SK-N-SH treated with all-trans-retinoic acid at 6 μM for 48 hours (cell line): ENCODE results near the gene CDR2L.

Source experiments
- ATAC-seq: fragments of 200-7000 bp; cut with Tn5 transposase; 3 replicates; pipeline ENCODE4 v1.9.1; 2020; ENCODE audit warnings: mild to moderate bottlenecking, moderate library complexity
- ARNTL ChIP-seq: fragments of 450-650 bp; formaldehyde crosslinking; IDR thresholded peaks from 2 replicates; pipeline ENCODE4 v1.5.0; 2020; ENCODE audit warnings: low read depth, mild to moderate bottlenecking, moderate library complexity, borderline replicate concordance
- CREB5 ChIP-seq: fragments of 250-450 bp; sonication (Bioruptor Pico); IDR thresholded peaks from 2 replicates; pipeline ENCODE4 v1.5.1; 2020; ENCODE audit warnings: low read depth, mild to moderate bottlenecking, moderate library complexity
- CSDC2 ChIP-seq: fragments of 250-450 bp; sonication (Bioruptor Pico); IDR thresholded peaks from 2 replicates; pipeline ENCODE4 v1.5.0; 2020; ENCODE audit warnings: mild to moderate bottlenecking, moderate library complexity
- GLIS3 ChIP-seq: fragments of 250-450 bp; sonication (Bioruptor Pico); IDR thresholded peaks from 2 replicates; pipeline ENCODE4 v1.5.0; 2020; ENCODE audit warnings: mild to moderate bottlenecking, moderate library complexity
- ISL1 ChIP-seq: fragments of 250-450 bp; sonication (Bioruptor Pico); IDR thresholded peaks from 2 replicates; pipeline ENCODE4 v2.1.2; 2022; ENCODE audit warnings: mild to moderate bottlenecking, moderate library complexity
- OSR1 ChIP-seq: fragments of 250-450 bp; sonication (Bioruptor Pico); IDR thresholded peaks from 2 replicates; pipeline ENCODE4 v1.8.0; 2022; ENCODE audit warnings: moderate library complexity, mild to moderate bottlenecking, inconsistent platforms
- PATZ1 ChIP-seq: fragments of 250-450 bp; sonication (Bioruptor Pico); IDR thresholded peaks from 2 replicates; pipeline ENCODE4 v1.8.0; 2020; ENCODE audit warnings: mild to moderate bottlenecking, moderate library complexity, borderline replicate concordance
- POU6F1 ChIP-seq: fragments of 250-450 bp; sonication (Bioruptor Pico); IDR thresholded peaks from 2 replicates; pipeline ENCODE4 v1.8.0; 2021; ENCODE audit warnings: low read depth, mild to moderate bottlenecking, moderate library complexity, borderline replicate concordance
- PPARA ChIP-seq: fragments of 250-450 bp; sonication (Bioruptor Pico); IDR thresholded peaks from 2 replicates; pipeline ENCODE4 v1.5.0; 2020; ENCODE audit warnings: mild to moderate bottlenecking, borderline replicate concordance
- RARB ChIP-seq: fragments of 250-450 bp; sonication (Bioruptor Pico); IDR thresholded peaks from 2 replicates; pipeline ENCODE4 v1.8.0; 2021; ENCODE audit warnings: mild to moderate bottlenecking, moderate library complexity
- SNAI2 ChIP-seq: fragments of 250-450 bp; sonication (Bioruptor Pico); IDR thresholded peaks from 2 replicates; pipeline ENCODE4 v1.5.0; 2020; ENCODE audit warnings: mild to moderate bottlenecking, moderate library complexity
- TCF4 ChIP-seq: fragments of 250-450 bp; sonication (Bioruptor Pico); IDR thresholded peaks from 2 replicates; pipeline ENCODE4 v1.8.0; 2021; ENCODE audit warnings: mild to moderate bottlenecking, moderate library complexity, borderline replicate concordance
- TOX ChIP-seq: fragments of 250-450 bp; sonication (Bioruptor Pico); IDR thresholded peaks from 2 replicates; pipeline ENCODE4 v1.8.0; 2021; ENCODE audit warnings: mild to moderate bottlenecking, moderate library complexity, borderline replicate concordance
- ZC3H10 ChIP-seq: fragments of 250-450 bp; sonication (Bioruptor Pico); IDR thresholded peaks from 2 replicates; pipeline ENCODE4 v1.5.1; 2021; ENCODE audit warnings: mild to moderate bottlenecking, moderate library complexity
- ZFP3 ChIP-seq: fragments of 250-450 bp; sonication (Bioruptor Pico); IDR thresholded peaks from 2 replicates; pipeline ENCODE4 v1.5.0; 2020; ENCODE audit warnings: mild to moderate bottlenecking, moderate library complexity
- ZFP30 ChIP-seq: fragments of 450-650 bp; formaldehyde crosslinking; IDR thresholded peaks from 2 replicates; pipeline ENCODE4 v1.5.0; 2022; ENCODE audit warnings: mild to moderate bottlenecking, moderate library complexity
- ZNF565 ChIP-seq: fragments of 450-650 bp; formaldehyde crosslinking; conservative IDR thresholded peaks from 2 replicates; pipeline ENCODE4 v1.5.0; 2020; ENCODE audit warnings: low read depth, mild to moderate bottlenecking, moderate library complexity
- ZNF70 ChIP-seq: fragments of 450-650 bp; formaldehyde crosslinking; IDR thresholded peaks from 2 replicates; pipeline ENCODE4 v1.5.0; 2020; ENCODE audit warnings: mild to moderate bottlenecking, moderate library complexity
- ZNF8 ChIP-seq: fragments of 450-650 bp; formaldehyde crosslinking; IDR thresholded peaks from 2 replicates; pipeline ENCODE4 v1.5.0; 2020; ENCODE audit warnings: mild to moderate bottlenecking, moderate library complexity

The CDR2L gene

GRCh38 chr17:74962622-74963394 is 24.6 kb upstream of the CDR2L start:
- no peak for TF ChIP-seq ZFP30 (CRISPR knock-in tag)
- TF ChIP-seq SNAI2 (CRISPR knock-in tag) = no peak
- no peak for TF ChIP-seq POU6F1 (CRISPR knock-in tag)
- TF ChIP-seq TCF4 (CRISPR knock-in tag) = no peak
- TF ChIP-seq ZNF8 (CRISPR knock-in tag) = no peak
- no peak for TF ChIP-seq CSDC2 (CRISPR knock-in tag)
- no peak for TF ChIP-seq ZC3H10 (CRISPR knock-in tag)
- TF ChIP-seq ISL1 (CRISPR knock-in tag) = no peak
- no peak for TF ChIP-seq ZFP3
- no peak for TF ChIP-seq RARB (CRISPR knock-in tag)
- no peak for TF ChIP-seq TOX (CRISPR knock-in tag)
- no peak for TF ChIP-seq ZNF70 (CRISPR knock-in tag)
- no peak for TF ChIP-seq PPARA
- no peak for TF ChIP-seq PATZ1 (CRISPR knock-in tag)
- ATAC-seq = no peak

- no peak for TF ChIP-seq POU6F1 (CRISPR knock-in tag)
- TF ChIP-seq ZNF565 (CRISPR knock-in tag) = no peak
- no peak for TF ChIP-seq OSR1 (CRISPR knock-in tag)
- no peak for TF ChIP-seq CREB5 (CRISPR knock-in tag)
- no peak for TF ChIP-seq SNAI2 (CRISPR knock-in tag)
- TF ChIP-seq PATZ1 (CRISPR knock-in tag) = no peak
- no peak for TF ChIP-seq CSDC2 (CRISPR knock-in tag)
- no peak for TF ChIP-seq ARNTL (CRISPR knock-in tag)
- TF ChIP-seq TCF4 (CRISPR knock-in tag) = no peak
- TF ChIP-seq, all 23 proteins: peak for 0
- ATAC-seq = no peak
These were observed 23.8 kb upstream of the CDR2L start for GRCh38 chr17:74963656-74964055.

GRCh38 chr17:74964246-74964761 is 23.1 kb upstream of the CDR2L start:
- ATAC-seq = no peak
- TF ChIP-seq CREB5 (CRISPR knock-in tag) (no peak), GLIS3 (CRISPR knock-in tag) (no peak), CSDC2 (CRISPR knock-in tag) (no peak), RARB (CRISPR knock-in tag) (no peak), ZFP3 (no peak), ZNF565 (CRISPR knock-in tag) (no peak), ZNF8 (CRISPR knock-in tag) (no peak), ARNTL (CRISPR knock-in tag) (no peak), TCF4 (CRISPR knock-in tag) (no peak)
